ENCODE results near the gene CCDC57. TPM values are rescaled to one million over a fixed set of nuclear protein-coding genes. Genes with fewer than 3 reads are reported as not detected.

Gene CCDC57
- total and polyA plus RNA-seq, 2 of the 4 experiments (the other 2 are of a cell fraction) = 7.3 to 31.3 TPM

DNA sequence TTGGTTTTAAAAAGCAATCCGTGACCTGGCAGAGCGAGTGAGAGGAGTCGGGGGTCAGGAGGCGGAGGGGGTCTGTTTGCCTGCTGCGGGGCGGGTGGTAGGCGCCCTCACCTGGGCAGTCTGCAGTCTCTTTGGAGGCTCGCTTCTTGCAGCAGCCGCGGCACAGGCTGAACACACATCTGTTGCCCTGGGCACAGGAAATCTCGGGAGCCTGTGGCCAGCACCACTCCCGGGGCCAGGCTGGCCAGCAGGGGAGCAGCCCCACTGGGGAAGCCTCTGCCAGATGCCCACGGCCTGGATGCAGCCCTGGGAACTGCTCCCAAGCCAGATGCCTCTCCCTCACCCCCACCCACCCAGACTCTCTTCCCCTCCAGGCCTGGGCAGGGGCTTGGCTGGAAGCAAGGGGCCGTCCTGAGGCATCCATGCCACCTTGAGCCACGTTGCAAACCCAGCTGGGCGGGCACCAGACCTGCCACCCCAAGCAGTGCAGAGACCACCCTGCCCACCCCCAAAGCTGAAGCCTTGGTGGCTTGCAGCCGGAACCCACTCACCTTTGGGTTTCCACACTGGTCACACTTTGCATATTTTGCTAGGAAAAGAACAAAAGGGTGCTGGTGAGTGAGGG is 154.3 kb downstream of the CCDC57 start:
- H3K27me3 ChIP-seq (ENCODE audit: control insufficient read depth, insufficient read depth, low read length) = no peaks in the 10 kb centered on the region
- 86% methylated on average over 13 of the region's 17 CpGs; no CpG with 5 or more reads in 1 of the 2 experiments for WGBS, 2 experiments (ENCODE audit: extremely low coverage in 2 of 2, insufficient read length in 1 of 2)
- no TSS peak for BruUV-seq (replicated peaks)
- no peaks in the 10 kb centered on the region for H3K9me1 ChIP-seq (ENCODE audit: insufficient read depth, low read length)
- ChIA-PET POLR2A (ENCODE audit: unreplicated experiment) (no interaction called here), CTCF (no interaction called here)
- peaks cover 11 to 21% of the 10 kb centered on the region in 2 experiments for H3K79me1 ChIP-seq (ENCODE audit: low read depth in 1 of 2, low read length in 2 of 2)
- no peaks in the 10 kb centered on the region for H3K9me3 ChIP-seq (ENCODE audit: control insufficient read depth, insufficient read depth, low read length)
- H3K23ac ChIP-seq (ENCODE audit: low read depth, low read length) = no peak overlapping the region
- H3K36me3 ChIP-seq (ENCODE audit: control insufficient read depth, insufficient read depth, low read length) = peaks cover 83% of the 10 kb centered on the region
- TF ChIP-seq MAFK (IDR thresholded peaks at IDR 0.05; ENCODE audit: low read depth, low read length) = no peak
- H2BK15ac ChIP-seq (ENCODE audit: low read depth, low read length) = no peak overlapping the region
- no peak for DNase-seq
- H2AK5ac ChIP-seq (ENCODE audit: low read depth, low read length) = no peak overlapping the region
- peaks cover 1% of the 10 kb centered on the region; the same call in 1 of the 2 replicates for H3K4me1 ChIP-seq (ENCODE audit: control insufficient read depth, insufficient read depth, low read length)
- no peak overlapping the region for H2BK20ac ChIP-seq (ENCODE audit: low read depth, low read length)
- no peak for ATAC-seq (ENCODE audit: low read depth)
- H4K91ac ChIP-seq (ENCODE audit: insufficient read depth, low read depth, low read length) = no peak overlapping the region
- no peak overlapping the region for H2BK120ac ChIP-seq (ENCODE audit: low read depth, low read length)
- H3K4me3 ChIP-seq (ENCODE audit: insufficient read depth, low read depth, low read length) = no peak overlapping the region
- H2AK9ac ChIP-seq (replicated peaks; ENCODE audit: low read depth, low read length, poor library complexity) = no peak overlapping the region
- in situ Hi-C loops (cut with MboI; ENCODE audit: low sequenced_read_pairs) = no loop called here
- no peak overlapping the region for H3K27ac ChIP-seq (ENCODE audit: insufficient read depth, low read length)
- no peak overlapping the region for H3K14ac ChIP-seq (replicated peaks; ENCODE audit: low read depth, low read length)
- no peak overlapping the region for H3K9ac ChIP-seq (ENCODE audit: low read depth, low read length)
- H3K56ac ChIP-seq (ENCODE audit: extremely low read depth, insufficient read depth, low read length) = no peak overlapping the region
- intact Hi-C loops (cut with micrococcal nuclease) = no loop called here
- H4K5ac ChIP-seq (ENCODE audit: low read depth, low read length) = no peak overlapping the region
- H4K8ac ChIP-seq (ENCODE audit: low read depth in 2 of 2, low read length in 2 of 2) = no peak overlapping the region
- H4K20me1 ChIP-seq (ENCODE audit: insufficient read depth, low read length) = no peaks in the 10 kb centered on the region; the same call in none of the 2 replicates
- no peak overlapping the region for H3K18ac ChIP-seq (ENCODE audit: low read depth, low read length)
- dilution Hi-C loops (cut with HindIII; ENCODE audit: low sequenced_read_pairs, unreplicated experiment) = no loop called here
- H2BK5ac ChIP-seq (ENCODE audit: low read depth, low read length, poor library complexity, severe bottlenecking) = no peak overlapping the region
- no peak overlapping the region for H3K4me2 ChIP-seq (ENCODE audit: low read depth, low read length)
- no peak overlapping the region for H3K4ac ChIP-seq (ENCODE audit: low read depth, low read length)
- no peak overlapping the region for H2AFZ ChIP-seq (replicated peaks; ENCODE audit: low read length, poor library complexity)

Measured in IMR-90 (cell line).